Stimulated activated CD4-positive, alpha-beta T cell treated with anti-CD3 and anti-CD28 coated beads, Interleukin-12 subunit alpha, Interleukin-12 subunit beta, amount 100 ng/mL, for 24 hours (primary cell): Measurements from ENCODE around the gene NOC2L.

Source experiments
- DNase-seq, 2 experiments: peaks; one replicate each; pipeline ENCODE4 v3.0.0-alpha.2; 2020; ENCODE audit warnings: low read depth in 2 of 2

The NOC2L gene

DNA sequence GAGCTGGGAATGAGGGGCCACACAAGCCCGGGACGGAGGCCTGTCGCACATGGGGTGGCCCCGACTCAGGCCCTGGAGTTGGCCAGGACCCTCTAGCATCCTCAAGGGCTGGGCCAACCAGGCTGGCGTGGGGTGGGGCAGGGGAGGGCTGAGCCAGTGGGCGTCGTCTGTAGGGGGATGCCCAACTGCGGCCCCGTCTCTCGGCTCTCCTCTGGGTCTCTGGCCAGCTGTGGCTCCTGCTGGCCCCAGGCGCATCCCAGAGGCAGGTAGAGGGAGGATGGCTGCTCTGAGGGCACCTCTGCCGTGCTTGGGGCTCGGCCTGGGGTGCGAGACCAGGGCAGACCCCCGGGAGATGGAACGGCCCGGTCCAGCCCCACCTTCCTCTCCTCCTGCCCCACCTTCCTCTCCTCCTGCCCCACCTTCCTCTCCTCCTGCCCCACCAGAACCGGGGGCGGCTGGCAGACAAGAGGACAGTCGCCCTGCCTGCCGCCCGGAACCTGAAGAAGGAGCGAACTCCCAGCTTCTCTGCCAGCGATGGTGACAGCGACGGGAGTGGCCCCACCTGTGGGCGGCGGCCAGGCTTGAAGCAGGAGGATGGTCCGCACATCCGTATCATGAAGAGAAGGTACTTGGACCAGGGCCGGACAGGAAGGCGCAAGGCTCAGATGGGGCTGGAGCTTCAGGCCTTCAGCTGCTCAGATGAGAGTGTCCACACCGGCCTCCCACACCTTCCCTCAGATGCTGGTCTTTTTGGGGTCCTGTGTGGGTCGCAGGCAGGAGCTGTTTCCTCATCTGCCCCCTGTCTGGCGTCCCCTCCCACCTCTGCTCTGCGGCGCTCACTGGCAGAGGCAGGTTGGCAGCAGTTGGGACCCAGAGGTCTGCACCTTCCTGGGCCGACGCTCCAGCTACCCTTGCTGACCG is 29.1 kb downstream of the NOC2L start:
- DNase-seq: no peak

DNA sequence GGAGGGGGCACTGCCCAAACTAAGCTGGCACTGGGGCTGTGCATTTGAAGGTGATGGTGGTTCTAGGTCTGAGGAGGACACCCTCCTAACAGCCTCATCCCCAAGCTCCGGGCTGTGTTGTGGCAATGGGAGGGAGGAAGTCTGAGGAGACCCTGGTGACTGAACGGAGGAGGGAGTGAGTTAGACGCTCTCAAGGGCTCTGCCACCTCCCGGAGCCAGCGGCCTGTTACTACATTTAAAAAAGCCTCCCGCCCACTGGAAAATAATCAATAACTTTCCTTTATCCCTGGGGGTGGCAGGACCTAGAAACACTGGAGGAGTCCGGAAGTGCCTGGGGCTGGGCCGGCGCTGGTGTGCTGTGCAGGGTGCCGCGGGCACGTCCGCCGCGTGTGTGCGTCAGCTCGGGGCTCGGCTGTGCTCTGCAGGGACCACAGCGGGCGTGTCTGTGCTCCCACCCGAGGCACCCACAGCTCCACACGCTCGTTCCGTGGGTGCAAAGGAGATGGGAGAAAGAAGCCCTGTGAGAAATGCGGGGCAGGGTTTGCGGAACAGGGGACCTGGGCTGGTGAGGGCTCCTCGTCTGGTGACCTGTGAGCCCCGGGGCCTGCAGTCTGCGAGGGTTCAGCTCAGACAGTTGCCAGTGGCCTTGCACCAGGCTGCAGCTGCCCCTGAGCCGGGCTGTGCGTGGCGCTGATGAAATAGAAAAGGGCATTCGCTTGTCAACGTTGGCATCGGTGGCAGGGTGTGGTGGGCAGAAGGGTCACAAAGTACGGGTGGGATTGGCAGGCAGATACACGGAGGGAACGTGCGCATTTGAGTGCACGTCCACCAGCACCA is 30.0 kb downstream of the NOC2L start:
- DNase-seq: no peak

GRCh38 chr1:927748-928147 is 31.3 kb downstream of the NOC2L start:
- DNase-seq: no peak

DNA sequence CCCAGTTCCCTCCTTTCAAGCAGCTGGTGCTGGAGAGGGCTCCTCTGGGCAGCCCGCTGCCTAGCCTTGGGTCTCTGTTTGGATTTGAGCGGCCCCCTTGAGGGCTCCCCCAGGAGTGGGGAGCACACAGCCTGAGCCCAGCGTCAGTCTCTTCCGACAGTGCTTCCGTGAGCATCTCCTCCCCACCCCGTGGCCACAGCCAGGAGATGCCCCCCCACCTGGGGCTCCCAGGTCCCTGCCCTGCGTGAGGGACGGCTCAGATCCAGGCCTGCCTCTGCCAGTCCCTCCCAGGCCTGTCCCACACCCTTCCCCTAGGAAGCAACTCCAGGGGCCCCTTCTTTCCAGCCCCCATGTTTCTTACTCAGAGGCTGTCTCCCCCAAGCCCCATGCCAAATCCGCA is 31.8 kb downstream of the NOC2L start:
- DNase-seq: no peak

- DNase-seq: no peak
These were observed 33.3 kb downstream of the NOC2L start for GRCh38 chr1:925561-926421.

DNA sequence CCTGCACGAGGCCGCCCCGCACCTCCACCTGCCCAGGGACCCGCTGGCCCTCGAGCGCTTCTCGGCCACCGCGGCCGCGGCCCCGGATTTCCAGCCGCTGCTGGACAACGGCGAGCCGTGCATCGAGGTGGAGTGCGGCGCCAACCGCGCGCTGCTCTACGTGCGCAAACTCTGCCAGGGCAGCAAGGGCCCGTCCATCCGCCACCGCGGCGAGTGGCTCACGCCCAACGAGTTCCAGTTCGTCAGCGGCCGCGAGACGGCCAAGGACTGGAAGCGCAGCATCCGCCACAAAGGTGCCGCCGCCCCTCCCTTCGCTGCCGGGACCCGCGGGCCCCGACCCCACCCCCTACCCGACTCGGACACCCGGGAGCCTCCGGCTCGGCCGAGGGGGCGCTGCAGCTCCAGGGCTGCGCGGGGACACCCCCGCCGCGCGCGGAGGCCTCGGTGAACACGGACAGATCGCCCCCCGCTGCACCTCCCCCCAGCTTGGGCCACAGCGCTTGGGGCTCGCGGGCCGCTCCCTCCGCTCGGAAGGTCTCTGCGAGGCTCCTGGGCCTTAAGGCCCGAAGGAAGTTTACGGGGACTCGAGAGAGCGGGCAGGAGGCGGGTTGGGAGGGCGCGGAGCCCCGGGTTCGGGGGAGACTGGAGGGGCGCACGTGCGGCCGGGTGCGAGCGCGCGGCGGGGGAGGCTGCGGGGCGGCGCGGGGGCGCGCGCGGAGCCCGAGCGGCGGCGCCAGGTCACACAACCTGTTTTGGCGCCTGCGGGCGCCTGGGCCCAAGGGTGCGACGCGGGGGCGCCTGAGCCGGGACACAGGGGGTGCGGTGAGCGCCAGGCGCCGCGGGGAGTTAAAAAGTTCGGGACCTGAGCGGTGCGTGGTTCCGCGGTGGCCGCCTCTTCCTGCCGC is 34.1 kb downstream of the NOC2L start:
- no peak for DNase-seq

- DNase-seq: no peak
These were observed 34.9 kb downstream of the NOC2L start for GRCh38 chr1:923991-924655.

DNA sequence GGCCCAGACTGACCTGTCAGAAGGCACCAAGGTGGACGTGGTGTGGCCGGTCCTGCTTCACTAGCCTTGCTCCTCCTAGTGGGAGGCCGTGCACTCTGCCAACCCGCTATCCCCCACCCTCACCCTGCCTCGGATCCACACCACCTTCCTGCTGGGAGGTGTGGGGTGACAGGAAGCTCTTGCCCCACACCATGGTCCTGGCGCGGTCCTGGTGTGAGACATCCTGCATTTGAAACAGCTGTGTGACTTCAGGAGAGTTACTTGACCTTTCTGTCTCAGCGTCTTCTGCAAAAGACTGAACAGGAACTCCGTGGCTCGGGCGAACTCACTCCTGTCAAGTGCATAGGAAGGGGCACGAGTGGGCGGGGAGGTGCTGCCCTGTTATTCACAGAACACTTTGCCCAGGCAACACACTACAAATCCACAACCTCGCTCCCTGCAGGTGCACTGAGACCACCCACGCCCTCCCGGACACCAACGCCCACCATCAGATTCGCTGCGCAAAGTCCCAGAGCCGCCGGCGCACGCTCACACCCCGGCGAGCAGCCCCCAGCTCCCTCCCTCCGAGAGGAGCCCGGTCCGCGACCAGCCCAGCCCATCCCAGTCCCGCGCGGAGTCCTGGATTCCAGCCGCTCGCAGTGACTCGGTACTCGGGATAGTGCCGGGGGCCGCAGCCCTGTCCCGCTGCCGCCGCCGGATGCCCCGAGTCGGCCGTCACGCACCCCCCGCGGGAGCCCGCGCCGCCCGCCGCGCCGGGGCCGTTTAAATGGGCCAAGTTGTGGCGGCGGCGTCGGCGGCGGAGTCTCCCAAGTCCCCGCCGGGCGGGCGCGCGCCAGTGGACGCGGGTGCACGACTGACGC is 35.7 kb downstream of the NOC2L start, which contains the start of gene SAMD11:
TSS of gene SAMD11 (plus strand) at position 793 of the 860 bp plus-strand sequence. CDS start 509 bp downstream, outside the sequence.
- peak in 1 of 2 experiments; percentile 47 for DNase-seq

DNA sequence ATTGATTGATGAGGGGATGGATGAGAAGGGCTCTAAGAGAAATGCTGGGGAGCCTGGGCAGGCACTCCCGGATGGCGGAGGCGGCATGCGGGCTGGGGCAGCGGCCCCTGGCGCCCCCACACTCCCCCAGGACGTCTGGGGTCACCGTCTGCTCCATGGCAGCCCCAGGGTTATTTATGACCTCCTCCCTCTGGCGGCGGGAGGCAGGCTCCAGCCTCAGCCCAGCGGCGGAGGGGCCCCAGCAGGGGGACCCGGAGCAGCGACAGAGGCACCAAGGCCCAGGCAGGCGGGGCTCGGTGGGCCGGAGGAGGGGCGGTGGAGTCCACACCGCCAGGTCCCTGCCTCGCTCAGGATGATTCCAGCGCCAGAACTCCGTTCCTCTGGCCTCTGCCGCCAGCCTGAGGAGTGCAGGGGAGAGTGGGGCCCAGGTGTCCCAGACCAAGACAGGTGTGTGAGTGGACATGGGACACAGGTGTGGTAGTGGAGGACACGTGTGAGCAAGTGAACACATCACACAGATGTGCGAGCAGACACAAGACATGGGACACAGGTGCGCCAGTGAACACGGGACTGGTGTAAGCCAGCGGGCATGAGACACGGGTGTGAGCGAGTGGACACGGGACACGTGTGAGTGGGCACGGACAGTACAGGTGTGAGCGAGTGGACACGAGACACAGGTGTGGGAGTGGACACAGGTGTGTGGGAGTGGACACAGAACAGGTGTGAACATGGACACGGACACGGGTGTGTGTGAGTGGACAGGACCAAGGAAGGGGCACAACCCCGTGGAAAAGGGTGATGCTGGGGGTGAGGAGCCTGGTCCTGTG is 37.8 kb downstream of the NOC2L start:
- DNase-seq: no peak

DNA sequence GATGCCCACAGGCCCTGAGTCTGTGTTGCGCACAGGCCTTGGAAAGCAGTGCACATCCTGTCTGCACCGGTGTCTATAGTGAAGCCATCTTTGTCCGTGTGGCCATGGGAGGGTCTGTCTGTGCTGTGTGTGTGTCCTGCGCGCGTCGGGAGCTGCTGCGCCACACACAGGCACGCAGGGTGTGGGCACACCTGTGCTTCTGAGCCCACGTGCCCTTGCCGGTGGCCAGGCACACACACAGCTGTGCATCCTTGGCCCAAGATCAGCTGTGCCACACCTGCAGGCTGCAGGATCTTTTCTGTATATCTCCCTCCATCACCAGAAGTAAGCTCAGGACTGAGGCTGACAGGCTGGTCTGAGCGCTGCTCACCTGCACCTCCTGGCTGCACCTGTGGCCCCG is 38.5 kb downstream of the NOC2L start:
- DNase-seq: no peak

DNA sequence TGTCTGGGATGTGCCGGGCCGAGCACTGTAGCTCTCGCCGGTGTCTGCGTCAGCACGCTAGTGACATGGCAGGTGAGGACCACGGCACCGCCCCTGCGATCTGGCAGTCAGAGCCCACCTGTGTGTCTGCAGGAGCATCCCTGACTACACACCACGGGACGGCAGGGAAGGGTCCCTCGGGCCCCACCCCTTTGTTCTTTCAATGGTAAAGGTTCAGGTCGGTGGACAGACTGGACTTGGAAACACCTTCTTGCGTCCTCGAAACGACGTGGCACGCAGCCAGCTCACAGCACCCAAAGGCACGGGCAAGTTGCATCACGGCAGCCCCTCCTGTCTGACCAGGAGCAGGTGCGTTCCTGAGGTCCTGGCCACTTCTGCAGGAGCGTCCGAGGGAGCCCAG is 39.0 kb downstream of the NOC2L start:
- DNase-seq: no peak

- no peak for DNase-seq
These were observed 39.7 kb downstream of the NOC2L start for GRCh38 chr1:919271-919872.

- no peak for DNase-seq
These were observed 40.2 kb downstream of the NOC2L start for GRCh38 chr1:918843-919242.

- DNase-seq: no peak
These were observed 40.7 kb downstream of the NOC2L start for GRCh38 chr1:918353-918752.

DNA sequence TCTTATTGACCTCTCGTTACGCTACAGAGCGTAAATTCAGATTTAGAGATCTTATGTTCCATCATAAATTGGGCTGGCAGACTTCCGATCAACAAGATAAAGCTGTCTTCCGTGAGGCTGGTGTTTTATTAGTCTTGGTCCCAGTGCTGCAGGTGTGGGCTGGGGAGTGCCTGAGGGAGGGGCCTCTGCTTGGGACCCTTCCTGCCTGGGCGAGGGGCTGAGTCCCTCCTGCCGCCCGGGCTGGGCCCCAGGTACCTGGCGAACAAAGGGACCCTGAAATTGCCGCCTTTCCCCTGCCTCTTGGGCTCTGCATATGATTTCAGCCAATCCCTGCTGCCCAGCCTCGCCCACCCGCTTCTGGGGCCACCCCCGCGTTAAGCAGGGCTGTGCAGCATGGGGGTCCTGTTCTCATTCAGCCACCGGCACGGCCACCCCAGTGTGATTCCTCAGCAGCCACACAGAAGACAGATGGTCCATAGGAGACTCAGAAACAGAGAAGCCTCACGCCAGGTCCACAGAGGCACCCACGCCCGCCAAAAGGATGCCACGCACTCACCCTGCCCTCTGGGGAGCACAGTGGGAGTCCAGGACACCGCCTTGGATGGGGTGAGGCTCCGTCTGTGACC is 41.5 kb downstream of the NOC2L start:
- no peak for DNase-seq

GRCh38 chr1:917076-917459 is 42.0 kb downstream of the NOC2L start:
- DNase-seq: no peak
